ENCODE data around the gene ZBTB32.

DNA sequence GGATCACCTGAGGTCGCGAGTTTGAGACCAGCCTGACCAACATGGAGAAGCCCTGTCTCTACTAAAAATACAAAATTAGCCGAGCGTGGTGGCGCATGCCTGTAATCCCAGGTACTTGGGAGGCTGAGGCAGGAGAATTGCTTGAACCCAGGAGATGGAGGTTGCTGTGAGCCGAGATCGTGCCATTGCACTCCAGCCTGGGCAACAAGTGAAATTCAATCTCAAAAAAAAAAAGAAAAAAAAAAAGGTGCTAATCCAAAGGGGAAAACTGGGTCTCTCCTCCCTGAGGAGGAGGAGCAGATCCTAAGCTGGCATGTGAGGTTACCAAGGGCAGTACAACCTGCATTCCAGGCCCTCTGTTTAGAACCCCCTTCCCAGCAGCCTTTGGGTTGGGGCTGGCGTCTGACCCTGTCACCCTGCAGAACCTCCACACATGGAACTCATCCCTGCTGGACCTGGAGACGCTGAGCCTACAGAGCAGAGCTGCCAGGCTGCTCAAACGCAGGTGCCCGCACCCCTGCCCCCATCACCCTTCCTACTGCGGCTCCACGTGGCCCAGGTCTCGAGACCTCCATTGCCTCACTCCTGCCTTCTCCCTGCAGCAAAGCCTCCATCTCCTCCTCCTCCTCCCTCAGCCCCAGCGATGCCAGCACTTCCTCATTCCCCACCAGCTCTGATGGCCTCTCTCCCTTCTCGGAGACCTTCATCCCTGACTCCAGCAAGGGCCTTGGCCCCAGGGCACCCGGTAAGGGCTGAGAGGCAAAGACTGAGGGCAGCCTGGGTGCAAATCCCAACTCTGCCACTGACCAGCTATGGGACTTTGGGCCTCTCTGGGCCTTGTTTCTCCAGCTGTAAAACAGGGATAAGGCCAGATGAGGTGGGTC lies 60.3 kb downstream of the ZBTB32 start:
- TF ChIP-seq, protein P1, sequence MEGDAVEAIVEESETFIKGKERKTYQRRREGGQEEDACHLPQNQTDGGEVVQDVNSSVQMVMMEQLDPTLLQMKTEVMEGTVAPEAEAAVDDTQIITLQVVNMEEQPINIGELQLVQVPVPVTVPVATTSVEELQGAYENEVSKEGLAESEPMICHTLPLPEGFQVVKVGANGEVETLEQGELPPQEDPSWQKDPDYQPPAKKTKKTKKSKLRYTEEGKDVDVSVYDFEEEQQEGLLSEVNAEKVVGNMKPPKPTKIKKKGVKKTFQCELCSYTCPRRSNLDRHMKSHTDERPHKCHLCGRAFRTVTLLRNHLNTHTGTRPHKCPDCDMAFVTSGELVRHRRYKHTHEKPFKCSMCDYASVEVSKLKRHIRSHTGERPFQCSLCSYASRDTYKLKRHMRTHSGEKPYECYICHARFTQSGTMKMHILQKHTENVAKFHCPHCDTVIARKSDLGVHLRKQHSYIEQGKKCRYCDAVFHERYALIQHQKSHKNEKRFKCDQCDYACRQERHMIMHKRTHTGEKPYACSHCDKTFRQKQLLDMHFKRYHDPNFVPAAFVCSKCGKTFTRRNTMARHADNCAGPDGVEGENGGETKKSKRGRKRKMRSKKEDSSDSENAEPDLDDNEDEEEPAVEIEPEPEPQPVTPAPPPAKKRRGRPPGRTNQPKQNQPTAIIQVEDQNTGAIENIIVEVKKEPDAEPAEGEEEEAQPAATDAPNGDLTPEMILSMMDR (IDR thresholded peaks at IDR 0.05; ENCODE audit: low read depth, low read length, poor library complexity, severe bottlenecking) = no peak
- TF ChIP-seq EZH2phosphoT487 (IDR thresholded peaks at IDR 0.05; ENCODE audit: borderline replicate concordance, low read length) = no peak
